D721Med (cell line): ENCODE data around the gene ERC2.

Experiments used
- DNase-seq: peaks from one replicate; pipeline ENCODE4 v3.0.0; 2011; ENCODE audit warnings: low spot score; ENCODE audit not compliant: insufficient read length
- FAIRE-seq: peaks from 2 replicates; lab custom pipeline; 2011; peaks lifted over from hg19 to GRCh38; lab: Jason Lieb, UNC
- CTCF ChIP-seq: IDR thresholded peaks from 2 replicates; pipeline ENCODE4 v1.5.1; 2012; ENCODE audit warnings: mild to moderate bottlenecking, control low read depth; ENCODE audit not compliant: insufficient read depth; ENCODE audit errors: missing control alignments

ERC2 gene

GRCh38 chr3:56413911-56414310 is 54.4 kb downstream of the ERC2 start:
- DNase-seq (no peak), FAIRE-seq (no peak)
- TF ChIP-seq CTCF = no peak

GRCh38 chr3:56411166-56411565 is 57.1 kb downstream of the ERC2 start:
- DNase-seq = no peak
- TF ChIP-seq CTCF = no peak

GRCh38 chr3:56410576-56410975 is 57.7 kb downstream of the ERC2 start:
- FAIRE-seq = no peak
- TF ChIP-seq CTCF = no peak

More at GRCh38 chr3:56411166-56411565, 57.1 kb downstream of the ERC2 start:
- FAIRE-seq = no peak

GRCh38 chr3:56409790-56410189 is 58.5 kb downstream of the ERC2 start:
- no peak for TF ChIP-seq CTCF
- DNase-seq (no peak), FAIRE-seq (no peak)

More at GRCh38 chr3:56410576-56410975, 57.7 kb downstream of the ERC2 start:
- DNase-seq = no peak

GRCh38 chr3:56408761-56409196 is 59.5 kb downstream of the ERC2 start:
- DNase-seq = no peak
- no peak for TF ChIP-seq CTCF
- FAIRE-seq = no peak

- FAIRE-seq (no peak), DNase-seq (no peak)
- no peak for TF ChIP-seq CTCF
Measured at GRCh38 chr3:56406826-56407515, 61.3 kb downstream of the ERC2 start.

GRCh38 chr3:56404884-56405283 is 63.4 kb downstream of the ERC2 start:
- FAIRE-seq (no peak), DNase-seq (no peak)
- no peak for TF ChIP-seq CTCF
